Liver (tissue), 9 donors: ENCODE measurements around the gene TAS2R38. TPM values are rescaled to one million over a fixed set of nuclear protein-coding genes. Genes with fewer than 3 reads are reported as not detected.

Experiments used
- DNase-seq: peaks from one replicate; pipeline ENCODE4 v3.0.0-alpha.2; 2017; ENCODE audit warnings: low spot score
- H3K27ac ChIP-seq, 2 donors: one replicate each; pipeline ENCODE4 v1.7.0; 2013; ENCODE audit warnings: inconsistent platforms in 2 of 2, low read length in 2 of 2, control low read depth in 1 of 2, low read depth in 1 of 2, mild to moderate bottlenecking in 1 of 2
- H3K27me3 ChIP-seq, 4 donors: one replicate each; pipeline versions ENCODE4 v1.6.1 to v1.7.0; 2013; ENCODE audit warnings: low read length in 3 of 4, inconsistent platforms in 1 of 4, mild to moderate bottlenecking in 1 of 4, moderate library complexity in 1 of 4; ENCODE audit not compliant: control insufficient read depth in 4 of 4, insufficient read depth in 4 of 4
- H3K36me3 ChIP-seq, 4 donors: one replicate each; pipeline versions ENCODE4 v1.6.1 to v1.7.0; 2013; ENCODE audit warnings: low read length in 3 of 4, mild to moderate bottlenecking in 3 of 4, low read depth in 1 of 4, moderate library complexity in 1 of 4; ENCODE audit not compliant: control insufficient read depth in 4 of 4, insufficient read depth in 3 of 4
- H3K4me1 ChIP-seq, 4 donors: one replicate each; pipeline versions ENCODE4 v1.6.1 to v1.7.0; 2013; ENCODE audit warnings: low read length in 3 of 4, mild to moderate bottlenecking in 3 of 4, moderate library complexity in 1 of 4; ENCODE audit not compliant: control insufficient read depth in 4 of 4, insufficient read depth in 4 of 4
- H3K4me3 ChIP-seq, 3 donors: one replicate each; pipeline versions ENCODE4 v1.6.1 to v1.7.0; 2013; ENCODE audit warnings: low read length in 3 of 3, control low read depth in 1 of 3, low read depth in 1 of 3, mild to moderate bottlenecking in 1 of 3
- H3K9ac ChIP-seq, 2 donors: one replicate each; pipeline ENCODE4 v1.7.0; 2013; ENCODE audit warnings: low read length in 2 of 2, mild to moderate bottlenecking in 2 of 2, moderate library complexity in 2 of 2, control low read depth in 1 of 2, low read depth in 1 of 2
- H3K9me3 ChIP-seq, 4 donors: one replicate each; pipeline versions ENCODE4 v1.6.1 to v1.7.0; 2013; ENCODE audit warnings: low read length in 3 of 4; ENCODE audit not compliant: control insufficient read depth in 4 of 4
- ATF3 ChIP-seq: IDR thresholded peaks from 2 replicates; pipeline ENCODE4 v1.6.1; 2016; ENCODE audit warnings: antibody characterized with exemption
- CTCF ChIP-seq: fragments of 150-350 bp; IDR thresholded peaks from 2 replicates; pipeline ENCODE4 v1.5.1; 2017; ENCODE audit warnings: improper control_type of control experiment, low read depth, low read length; ENCODE audit not compliant: missing input control
- FOXA1 ChIP-seq: IDR thresholded peaks from 2 replicates; pipeline ENCODE4 v1.6.1; 2016; ENCODE audit warnings: antibody characterized with exemption
- FOXA2 ChIP-seq: IDR thresholded peaks from 2 replicates; pipeline ENCODE4 v1.6.1; 2016; ENCODE audit warnings: antibody characterized with exemption
- GABPA ChIP-seq, 2 donors: IDR thresholded peaks in 1 of 2; conservative IDR thresholded peaks in 1 of 2; 2 replicates each; pipeline ENCODE4 v1.6.1; 2016; ENCODE audit warnings: antibody characterized with exemption in 2 of 2, mild to moderate bottlenecking in 1 of 2, moderate library complexity in 1 of 2
- HNF4A ChIP-seq, 2 donors: conservative IDR thresholded peaks; 2 replicates each; pipeline ENCODE4 v1.6.1; 2016; ENCODE audit warnings: antibody characterized with exemption in 2 of 2, mild to moderate bottlenecking in 2 of 2
- HNF4G ChIP-seq: IDR thresholded peaks from 2 replicates; pipeline ENCODE4 v1.6.1; 2016; ENCODE audit warnings: antibody characterized with exemption
- JUND ChIP-seq, 2 donors: IDR thresholded peaks; 2 replicates each; pipeline ENCODE4 v1.6.1; 2016; ENCODE audit warnings: antibody characterized with exemption in 2 of 2
- NR2F2 ChIP-seq: IDR thresholded peaks from 2 replicates; pipeline ENCODE4 v1.6.1; 2016; ENCODE audit warnings: antibody characterized with exemption
- RAD21 ChIP-seq, 2 donors: IDR thresholded peaks; 2 replicates each; pipeline ENCODE4 v1.6.1; 2016; ENCODE audit warnings: antibody characterized with exemption in 2 of 2, mild to moderate bottlenecking in 2 of 2
- REST ChIP-seq: IDR thresholded peaks from 2 replicates; pipeline ENCODE4 v1.6.1; 2016; ENCODE audit warnings: antibody characterized with exemption, mild to moderate bottlenecking
- RXRA ChIP-seq, 2 donors: IDR thresholded peaks; 2 replicates each; pipeline ENCODE4 v1.6.1; 2017 to 2018; ENCODE audit warnings: antibody characterized with exemption in 2 of 2, mild to moderate bottlenecking in 1 of 2
- SP1 ChIP-seq: IDR thresholded peaks from 2 replicates; pipeline ENCODE4 v1.6.1; 2018; ENCODE audit warnings: antibody characterized with exemption, mild to moderate bottlenecking
- TAF1 ChIP-seq: conservative IDR thresholded peaks from 2 replicates; pipeline ENCODE4 v1.6.1; 2016; ENCODE audit warnings: antibody characterized with exemption, mild to moderate bottlenecking
- YY1 ChIP-seq: IDR thresholded peaks from 2 replicates; pipeline ENCODE4 v1.6.1; 2016; ENCODE audit warnings: antibody characterized with exemption, mild to moderate bottlenecking
- ZBTB33 ChIP-seq: IDR thresholded peaks from 2 replicates; pipeline ENCODE4 v1.6.1; 2016; ENCODE audit warnings: antibody characterized with exemption
- WGBS: extraction: QIAGEN DNeasy Blood & Tissue Kit; methylation state at CpG from one replicate; pipeline ENCODE4 v1.1.7; 2013; 5-methylcytosine and 5-hydroxymethylcytosine counted together
- polyA plus RNA-seq, 2 donors: library from polyadenylated mRNA; stranded (reverse) in 1 of 2; unstranded in 1 of 2; fragments of 200-250 nt in 1 of 2; fragments of >200 nt in 1 of 2; fragmentation: Nextera tagmentation in 1 of 2; extraction: Ambion mirVana in 1 of 2; gene quantifications; one replicate each; pipeline versions ENCODE4 v1.2.1 to v1.2.3, GENCODE V29; 2013 to 2015
- total RNA-seq, 2 donors: library from RNA; depleted of rRNA; stranded (reverse); fragments of >200 nt; gene quantifications; one replicate each; pipeline ENCODE4 v1.2.3, GENCODE V29; 2014
- TF ChIP-seq, protein P1 (sequence below): IDR thresholded peaks from 2 replicates; pipeline ENCODE4 v1.6.1; 2016; ENCODE audit warnings: antibody characterized with exemption
- donor health status: healthy.
- donor health status: healthy.
- donor health status: healthy.
- donor health status: healthy.
- donor health status: healthy.

The TAS2R38 gene
- total and polyA plus RNA-seq, 4 donors = not detected

DNA sequence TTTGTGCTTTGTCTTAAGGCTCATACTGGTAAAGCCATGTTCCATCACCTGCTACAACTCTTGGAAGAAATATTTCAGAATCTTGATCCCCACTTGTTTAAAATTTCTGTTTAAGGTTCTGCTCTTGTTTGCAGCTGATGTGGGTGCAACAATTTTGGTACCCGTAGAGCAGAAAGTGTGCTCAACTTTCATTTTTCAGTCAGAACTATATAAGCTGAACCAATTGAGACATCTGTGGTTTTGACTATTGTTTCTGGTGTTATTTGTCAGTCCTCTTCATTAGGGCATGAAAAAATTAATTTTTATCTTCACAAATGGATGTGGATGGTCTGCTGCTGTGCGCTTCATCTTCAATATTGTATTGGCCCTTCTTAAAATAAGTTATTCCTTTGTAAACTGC lies 33.0 kb upstream of the TAS2R38 start:
- H3K27ac ChIP-seq = no peak overlapping the region
- no peak overlapping the region for H3K9ac ChIP-seq
- WGBS = 91% methylated on average over 2 of the region's 2 CpGs
- H3K36me3 ChIP-seq = no peaks in the 10 kb centered on the region
- no peak for DNase-seq
- H3K27me3 ChIP-seq = no peaks in the 10 kb centered on the region
- no peaks in the 10 kb centered on the region for H3K4me1 ChIP-seq
- no peak overlapping the region for H3K4me3 ChIP-seq
- no peaks in the 10 kb centered on the region for H3K9me3 ChIP-seq
- TF ChIP-seq SP1 (no peak), REST (no peak), HNF4A (conservative IDR thresholded peaks at IDR 0.05) (no peak), NR2F2 (no peak), TAF1 (no peak), HNF4G (no peak), ATF3 (no peak), JUND (IDR thresholded peaks at IDR 0.05) (no peak), FOXA1 (no peak), ZBTB33 (no peak), RXRA (IDR thresholded peaks at IDR 0.05) (no peak), FOXA2 (no peak), CTCF (no peak), RAD21 (IDR thresholded peaks at IDR 0.05) (no peak)
- TF ChIP-seq, protein P1, sequence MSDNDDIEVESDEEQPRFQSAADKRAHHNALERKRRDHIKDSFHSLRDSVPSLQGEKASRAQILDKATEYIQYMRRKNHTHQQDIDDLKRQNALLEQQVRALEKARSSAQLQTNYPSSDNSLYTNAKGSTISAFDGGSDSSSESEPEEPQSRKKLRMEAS = no peak

- H3K9me3 ChIP-seq = no peaks in the 10 kb centered on the region
- WGBS = 68% methylated on average over 1 of the region's 1 CpG
- no peaks in the 10 kb centered on the region for H3K27me3 ChIP-seq
- no peak for DNase-seq
- H3K36me3 ChIP-seq = no peaks in the 10 kb centered on the region
- no peak overlapping the region for H3K27ac ChIP-seq
- no peak for TF ChIP-seq RAD21 (IDR thresholded peaks at IDR 0.05)
- TF ChIP-seq YY1 = no peak
- no peak for TF ChIP-seq JUND (IDR thresholded peaks at IDR 0.05)
- no peak for TF ChIP-seq ATF3
- TF ChIP-seq HNF4A (conservative IDR thresholded peaks at IDR 0.05) = no peak
- TF ChIP-seq HNF4G = no peak
- TF ChIP-seq FOXA2 = no peak
- TF ChIP-seq, protein P1 = no peak
- no peak for TF ChIP-seq FOXA1
- no peak for TF ChIP-seq RXRA (IDR thresholded peaks at IDR 0.05)
- no peak for TF ChIP-seq TAF1
- no peak for TF ChIP-seq SP1
- TF ChIP-seq GABPA (IDR thresholded peaks at IDR 0.05 in 1 of 2, conservative IDR thresholded peaks at IDR 0.05 in 1 of 2) = no peak
- no peak for TF ChIP-seq NR2F2
- no peak for TF ChIP-seq CTCF
- no peak for TF ChIP-seq ZBTB33
- H3K9ac ChIP-seq = no peak overlapping the region
- H3K4me1 ChIP-seq = no peaks in the 10 kb centered on the region
- no peak overlapping the region for H3K4me3 ChIP-seq
Measured at GRCh38 chr7:142002179-142002578, 28.6 kb upstream of the TAS2R38 start.
